Lower lobe of right lung (tissue), 2 donors: ENCODE measurements around the gene KBTBD3. TPM values are rescaled to one million over a fixed set of nuclear protein-coding genes. Genes with fewer than 3 reads are reported as not detected.

Experiments
- ATAC-seq, 2 donors: fragments of 200-7000 bp; cut with Tn5 transposase; one replicate each; pipeline ENCODE4 v1.9.1; 2020 to 2022; ENCODE audit warnings: mild to moderate bottlenecking in 2 of 2, moderate library complexity in 2 of 2
- DNase-seq: peaks from one replicate; pipeline ENCODE4 v3.0.0-alpha.2; 2020
- H3K27ac ChIP-seq: fragments of 200-600 bp; one replicate; pipeline ENCODE4 v1.8.0; 2022
- H3K27me3 ChIP-seq: fragments of 200-600 bp; one replicate; pipeline ENCODE4 v1.8.0; 2022; ENCODE audit warnings: low read depth
- H3K36me3 ChIP-seq: fragments of 200-600 bp; one replicate; pipeline ENCODE4 v1.8.0; 2022; ENCODE audit warnings: mild to moderate bottlenecking
- H3K4me1 ChIP-seq: fragments of 200-600 bp; one replicate; pipeline ENCODE4 v1.8.0; 2022
- H3K4me3 ChIP-seq: fragments of 200-600 bp; one replicate; pipeline ENCODE4 v1.8.0; 2022; ENCODE audit warnings: mild to moderate bottlenecking
- H3K9me3 ChIP-seq: fragments of 200-600 bp; one replicate; pipeline ENCODE4 v1.8.0; 2022
- intact Hi-C: fragments of 100-400 bp; cut with DNase I; formaldehyde crosslinking; loops from one replicate; pipeline ENCODE4 v1.11.0; 2022
- long read RNA-seq: library from polyadenylated mRNA; unstranded; transcript quantifications from one replicate; pipeline ENCODE4 v2.0.0, GENCODE V29; 2021
- total RNA-seq: library from RNA; stranded (reverse); fragmentation: NEBNext Ultra II Directional; extraction: Animal tissue kit (Norgen Biotek cat#: 25700); gene quantifications from one replicate; pipeline ENCODE4 v1.2.1, GENCODE V29; 2021
- TF ChIP-seq, protein P1 (sequence below): fragments of 200-600 bp; IDR thresholded peaks from one replicate; pipeline ENCODE4 v1.8.0; 2022; ENCODE audit warnings: antibody characterized with exemption, mild to moderate bottlenecking
- donor health status: DM: no; HTN: yes; CAD: no; lungs with severe emphysema.

The KBTBD3 gene, protein sequence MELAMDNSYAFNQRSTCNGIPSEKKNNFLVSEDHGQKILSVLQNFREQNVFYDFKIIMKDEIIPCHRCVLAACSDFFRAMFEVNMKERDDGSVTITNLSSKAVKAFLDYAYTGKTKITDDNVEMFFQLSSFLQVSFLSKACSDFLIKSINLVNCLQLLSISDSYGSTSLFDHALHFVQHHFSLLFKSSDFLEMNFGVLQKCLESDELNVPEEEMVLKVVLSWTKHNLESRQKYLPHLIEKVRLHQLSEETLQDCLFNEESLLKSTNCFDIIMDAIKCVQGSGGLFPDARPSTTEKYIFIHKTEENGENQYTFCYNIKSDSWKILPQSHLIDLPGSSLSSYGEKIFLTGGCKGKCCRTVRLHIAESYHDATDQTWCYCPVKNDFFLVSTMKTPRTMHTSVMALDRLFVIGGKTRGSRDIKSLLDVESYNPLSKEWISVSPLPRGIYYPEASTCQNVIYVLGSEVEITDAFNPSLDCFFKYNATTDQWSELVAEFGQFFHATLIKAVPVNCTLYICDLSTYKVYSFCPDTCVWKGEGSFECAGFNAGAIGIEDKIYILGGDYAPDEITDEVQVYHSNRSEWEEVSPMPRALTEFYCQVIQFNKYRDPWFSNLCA
- 10.4 TPM for total RNA-seq
- long read RNA-seq, transcript KBTBD3-205 (4 exons, 2,682 nt), result major isoform, 12 of 16 reads
- long read RNA-seq, partial matches to known transcripts, result 1 of 16 reads
- long read RNA-seq, other reads (novel, unspliced or antisense), result 0 of 16 reads

DNA sequence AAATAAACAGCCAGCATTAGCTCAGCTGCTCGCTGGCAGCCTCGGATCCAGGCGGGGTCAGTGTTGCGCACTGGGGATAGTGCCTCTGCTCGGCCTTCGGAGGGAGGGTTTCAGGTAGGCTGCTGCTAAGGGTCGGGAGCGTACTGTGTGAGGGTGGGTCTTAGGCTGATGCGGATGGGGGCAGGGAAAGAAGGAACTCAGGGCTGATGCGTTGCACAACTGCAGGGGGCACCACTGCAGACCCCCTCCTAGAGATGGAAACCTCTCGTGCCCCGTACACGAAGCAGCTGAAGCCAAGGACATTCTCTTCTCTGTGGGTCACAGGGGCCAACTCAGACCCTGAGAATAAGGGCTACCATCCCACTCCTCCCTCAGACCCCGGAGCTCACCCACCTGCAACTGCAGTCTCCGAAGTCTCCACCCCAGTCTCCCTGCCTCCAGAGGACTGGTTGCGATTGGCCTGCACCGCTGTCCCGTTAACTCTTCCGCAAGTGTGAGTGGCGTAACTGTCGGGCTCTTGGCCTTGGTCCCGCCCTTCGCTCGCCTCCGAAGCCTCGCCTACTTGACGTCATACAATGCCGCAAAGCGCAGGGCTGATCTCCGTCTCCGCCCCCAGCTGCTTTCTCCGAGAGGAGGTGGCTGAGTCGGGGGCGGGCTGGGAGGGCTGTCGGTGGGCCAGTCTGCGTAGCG is at the start of gene KBTBD3:
Gene KBTBD3 (minus strand): TSS at position 429 of the 690 bp plus-strand sequence. CDS start 18,250 bp downstream, outside the sequence.
- peak within 1 kb of the TSS; percentile 89 for H3K4me3 ChIP-seq
- peak within 1 kb of the TSS; percentile 95 for H3K27ac ChIP-seq
- no peaks in the 10 kb centered on the region for H3K9me3 ChIP-seq
- ATAC-seq (peak; percentile 98 to 99), DNase-seq (peak; percentile 99)
- H3K4me1 ChIP-seq, result peaks cover 46% of the 10 kb centered on the region
- no peaks in the 10 kb centered on the region for H3K27me3 ChIP-seq
- TF ChIP-seq, protein P1, sequence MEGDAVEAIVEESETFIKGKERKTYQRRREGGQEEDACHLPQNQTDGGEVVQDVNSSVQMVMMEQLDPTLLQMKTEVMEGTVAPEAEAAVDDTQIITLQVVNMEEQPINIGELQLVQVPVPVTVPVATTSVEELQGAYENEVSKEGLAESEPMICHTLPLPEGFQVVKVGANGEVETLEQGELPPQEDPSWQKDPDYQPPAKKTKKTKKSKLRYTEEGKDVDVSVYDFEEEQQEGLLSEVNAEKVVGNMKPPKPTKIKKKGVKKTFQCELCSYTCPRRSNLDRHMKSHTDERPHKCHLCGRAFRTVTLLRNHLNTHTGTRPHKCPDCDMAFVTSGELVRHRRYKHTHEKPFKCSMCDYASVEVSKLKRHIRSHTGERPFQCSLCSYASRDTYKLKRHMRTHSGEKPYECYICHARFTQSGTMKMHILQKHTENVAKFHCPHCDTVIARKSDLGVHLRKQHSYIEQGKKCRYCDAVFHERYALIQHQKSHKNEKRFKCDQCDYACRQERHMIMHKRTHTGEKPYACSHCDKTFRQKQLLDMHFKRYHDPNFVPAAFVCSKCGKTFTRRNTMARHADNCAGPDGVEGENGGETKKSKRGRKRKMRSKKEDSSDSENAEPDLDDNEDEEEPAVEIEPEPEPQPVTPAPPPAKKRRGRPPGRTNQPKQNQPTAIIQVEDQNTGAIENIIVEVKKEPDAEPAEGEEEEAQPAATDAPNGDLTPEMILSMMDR, result peak; percentile 25
- intact Hi-C loops, result no loop called here
- peaks cover 21% of the 10 kb centered on the region for H3K36me3 ChIP-seq

DNA sequence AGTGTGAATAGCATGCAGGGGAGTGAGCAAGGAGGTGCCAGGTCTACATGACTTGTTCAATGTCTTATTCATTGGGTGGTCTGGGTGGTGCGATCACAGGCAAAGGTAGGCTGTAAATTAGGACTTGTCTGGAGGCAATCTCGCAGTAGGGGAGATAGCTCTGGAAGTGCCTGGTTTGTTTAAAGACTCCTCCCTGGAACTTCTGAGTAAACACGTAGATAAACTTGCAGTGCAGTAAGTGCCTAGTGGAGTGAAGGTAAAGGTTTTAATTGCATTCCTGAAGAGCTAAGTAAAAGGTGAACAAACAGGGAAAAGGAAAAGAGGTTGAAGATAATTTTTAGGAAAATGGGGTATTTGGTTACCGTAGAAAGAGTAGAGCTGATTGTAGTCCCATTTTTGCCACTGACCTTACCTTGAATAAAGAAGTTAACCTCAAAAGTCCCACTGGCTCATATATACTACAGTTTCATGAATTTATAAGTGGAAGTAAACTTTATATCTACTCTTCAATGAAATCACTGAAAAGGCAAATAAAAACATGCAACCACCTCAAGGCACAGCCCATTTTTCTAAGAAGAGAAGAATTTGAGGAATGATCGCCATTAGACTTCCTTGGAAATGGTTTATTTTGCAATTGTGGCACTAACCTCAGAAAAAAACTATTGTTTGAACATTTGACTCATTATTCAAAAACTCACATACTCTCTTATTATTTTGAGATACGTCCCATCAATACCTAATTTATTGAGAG is 44.6 kb upstream of the KBTBD3 start:
- Histone ChIP-seq H3K27me3 (no peaks in the 10 kb centered on the region), H3K27ac (no peak overlapping the region), H3K4me1 (no peaks in the 10 kb centered on the region), H3K4me3 (no peak overlapping the region), H3K9me3 (no peaks in the 10 kb centered on the region), H3K36me3 (no peaks in the 10 kb centered on the region)
- no peak for ATAC-seq
- no peak for DNase-seq
- intact Hi-C loops, result no loop called here
- TF ChIP-seq, protein P1, result no peak

DNA sequence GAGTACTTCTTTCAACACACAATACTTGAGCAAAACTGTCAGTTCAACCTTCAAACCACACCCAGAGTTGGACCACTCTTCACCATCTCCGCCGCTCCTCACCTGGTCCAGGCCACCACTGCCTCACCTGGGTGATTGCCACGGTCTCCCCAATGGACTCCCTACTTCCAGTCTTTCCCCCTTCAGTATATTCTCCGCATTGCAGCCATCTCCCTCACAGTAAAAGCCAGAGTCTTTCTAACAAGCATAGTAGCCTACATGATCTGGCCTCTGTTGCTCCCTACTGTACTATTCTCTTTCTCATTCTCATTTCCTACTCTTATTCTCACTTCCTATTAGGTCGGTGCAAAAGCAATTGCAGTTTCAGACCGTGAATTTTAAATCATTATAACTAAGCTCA is 28.8 kb upstream of the KBTBD3 start:
- TF ChIP-seq, protein P1, result no peak
- ATAC-seq (no peak), DNase-seq (no peak)
- intact Hi-C loops, result no loop called here
- H3K9me3 ChIP-seq, result no peaks in the 10 kb centered on the region
- H3K4me3 ChIP-seq, result no peak overlapping the region
- no peaks in the 10 kb centered on the region for H3K27me3 ChIP-seq
- H3K4me1 ChIP-seq, result no peaks in the 10 kb centered on the region
- no peak overlapping the region for H3K27ac ChIP-seq
- H3K36me3 ChIP-seq, result no peaks in the 10 kb centered on the region

DNA sequence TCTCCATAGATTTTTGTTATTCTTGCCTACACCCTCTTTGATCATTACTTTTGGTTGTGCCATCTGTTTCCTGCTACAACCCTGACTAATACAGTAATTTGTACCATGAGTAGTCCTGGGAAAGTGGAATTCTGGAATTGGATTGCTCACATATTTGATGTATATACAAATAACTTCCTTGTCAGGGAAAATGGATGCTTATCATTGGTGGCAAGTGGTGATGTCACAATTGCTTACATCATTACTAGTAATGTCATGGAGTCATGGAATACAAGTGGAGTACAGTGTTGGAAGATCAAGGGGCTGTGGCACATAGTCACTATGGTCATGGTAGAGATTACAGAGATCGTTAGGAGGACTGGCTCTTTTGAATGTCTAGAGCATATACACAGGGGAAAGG is 24.7 kb upstream of the KBTBD3 start:
- DNase-seq (no peak), ATAC-seq (no peak)
- peaks cover 17% of the 10 kb centered on the region for H3K36me3 ChIP-seq
- H3K27ac ChIP-seq, result no peak overlapping the region
- TF ChIP-seq, protein P1, result no peak
- intact Hi-C loops, result no loop called here
- H3K4me1 ChIP-seq, result no peaks in the 10 kb centered on the region
- no peak overlapping the region for H3K4me3 ChIP-seq
- H3K9me3 ChIP-seq, result no peaks in the 10 kb centered on the region
- no peaks in the 10 kb centered on the region for H3K27me3 ChIP-seq

DNA sequence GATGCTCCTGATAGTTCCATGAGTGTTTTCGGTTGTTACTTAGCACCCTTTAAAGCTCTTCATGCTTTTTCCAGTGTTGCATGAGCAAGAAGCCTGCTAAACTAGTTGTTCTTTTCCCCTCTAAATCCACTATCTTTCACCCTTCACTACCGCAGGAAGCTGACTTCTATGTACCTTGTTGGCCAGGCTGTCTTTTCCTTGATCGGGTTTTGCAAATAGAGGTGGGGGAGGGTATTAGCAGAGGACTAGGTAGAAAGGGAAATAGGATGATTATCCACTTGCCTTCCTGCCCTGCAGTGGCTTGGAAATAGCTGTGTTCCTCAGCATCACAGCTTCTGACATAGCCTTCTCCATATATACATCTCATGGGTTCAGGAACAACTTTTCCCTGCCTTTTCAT is 24.2 kb upstream of the KBTBD3 start:
- H3K4me1 ChIP-seq, result no peaks in the 10 kb centered on the region
- H3K4me3 ChIP-seq, result no peak overlapping the region
- ATAC-seq, result no peak
- peaks cover 22% of the 10 kb centered on the region for H3K36me3 ChIP-seq
- no peak for DNase-seq
- H3K9me3 ChIP-seq, result no peaks in the 10 kb centered on the region
- no peaks in the 10 kb centered on the region for H3K27me3 ChIP-seq
- no peak overlapping the region for H3K27ac ChIP-seq
- TF ChIP-seq, protein P1, result no peak
- intact Hi-C loops, result no loop called here
